Measurements from ENCODE around the gene TPM3. TPM values are rescaled to one million over a fixed set of nuclear protein-coding genes. Genes with fewer than 3 reads are reported as not detected.
"Not testable (repeated sequence)": the region's sequence is repeated elsewhere in the genome, so short reads cannot be mapped to it uniquely, and the experiment has no call there.

Gene TPM3
- total RNA-seq, 1 donor from 2014 or later, result 138 TPM

DNA sequence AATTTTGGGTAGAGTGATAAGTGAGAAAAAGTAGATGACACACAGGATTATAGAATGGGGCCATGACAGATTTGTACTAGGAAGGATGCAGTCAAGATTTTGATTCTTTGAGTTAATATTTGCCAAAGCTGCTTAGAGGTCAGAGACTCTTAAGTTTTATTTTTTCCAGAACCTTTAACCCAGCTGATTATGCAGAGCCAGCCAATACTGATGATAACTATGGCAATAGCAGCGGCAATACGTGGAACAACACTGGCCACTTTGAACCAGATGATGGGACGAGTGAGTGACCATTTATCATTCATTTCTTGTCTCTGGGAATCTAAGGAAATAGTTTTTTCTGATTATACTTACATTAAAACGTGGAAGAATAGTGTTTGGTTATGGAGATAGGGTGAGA lies 45.0 kb upstream of the TPM3 start:
- peaks cover 0 to 80% of the 10 kb centered on the region in 2 donors for H3K36me3 ChIP-seq
- no peak overlapping the region for H3K4me3 ChIP-seq
- no peak for DNase-seq (ENCODE audit: extremely low spot score in 2 of 2)
- H3K27me3 ChIP-seq, result no peaks in the 10 kb centered on the region
- intact Hi-C loops (cut with DNase I), result no loop called here
- no peak for TF ChIP-seq POLR2A (IDR thresholded peaks at IDR 0.05)
- no peak for TF ChIP-seq POLR2AphosphoS5 (IDR thresholded peaks at IDR 0.05; ENCODE audit: insufficient read depth in 1 of 2, low read depth in 1 of 2)
- TF ChIP-seq, protein P1, sequence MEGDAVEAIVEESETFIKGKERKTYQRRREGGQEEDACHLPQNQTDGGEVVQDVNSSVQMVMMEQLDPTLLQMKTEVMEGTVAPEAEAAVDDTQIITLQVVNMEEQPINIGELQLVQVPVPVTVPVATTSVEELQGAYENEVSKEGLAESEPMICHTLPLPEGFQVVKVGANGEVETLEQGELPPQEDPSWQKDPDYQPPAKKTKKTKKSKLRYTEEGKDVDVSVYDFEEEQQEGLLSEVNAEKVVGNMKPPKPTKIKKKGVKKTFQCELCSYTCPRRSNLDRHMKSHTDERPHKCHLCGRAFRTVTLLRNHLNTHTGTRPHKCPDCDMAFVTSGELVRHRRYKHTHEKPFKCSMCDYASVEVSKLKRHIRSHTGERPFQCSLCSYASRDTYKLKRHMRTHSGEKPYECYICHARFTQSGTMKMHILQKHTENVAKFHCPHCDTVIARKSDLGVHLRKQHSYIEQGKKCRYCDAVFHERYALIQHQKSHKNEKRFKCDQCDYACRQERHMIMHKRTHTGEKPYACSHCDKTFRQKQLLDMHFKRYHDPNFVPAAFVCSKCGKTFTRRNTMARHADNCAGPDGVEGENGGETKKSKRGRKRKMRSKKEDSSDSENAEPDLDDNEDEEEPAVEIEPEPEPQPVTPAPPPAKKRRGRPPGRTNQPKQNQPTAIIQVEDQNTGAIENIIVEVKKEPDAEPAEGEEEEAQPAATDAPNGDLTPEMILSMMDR (IDR thresholded peaks at IDR 0.05), result no peak
- H3K27ac ChIP-seq, result no peak overlapping the region
- H3K4me1 ChIP-seq, result no peaks in the 10 kb centered on the region
- H3K9me3 ChIP-seq, result no peaks in the 10 kb centered on the region

DNA sequence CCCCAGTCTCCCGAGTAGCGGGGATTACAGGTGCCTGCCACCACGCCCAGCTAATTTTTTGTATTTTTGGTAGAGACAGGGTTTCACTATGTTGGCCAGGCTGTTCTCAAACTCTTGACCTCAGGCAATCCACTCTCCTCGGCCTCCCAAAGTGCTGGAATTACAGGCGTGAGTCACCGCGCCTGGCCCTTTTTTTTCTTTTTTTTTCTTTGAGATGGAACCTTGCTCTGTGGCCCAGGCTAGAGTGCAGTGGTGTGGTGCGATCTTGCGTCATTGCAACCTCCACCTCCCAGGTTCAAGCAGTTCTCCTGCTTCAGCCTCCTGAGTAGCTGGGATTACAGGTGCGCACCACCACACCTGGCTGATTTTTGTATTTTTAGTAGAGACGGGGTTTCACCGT lies 41.2 kb upstream of the TPM3 start:
- H3K9me3 ChIP-seq; H3K4me1 ChIP-seq; H3K4me3 ChIP-seq; H3K27ac ChIP-seq; H3K27me3 ChIP-seq; DNase-seq (ENCODE audit: extremely low spot score in 2 of 2); intact Hi-C loops (cut with DNase I): not testable (repeated sequence)
- H3K36me3 ChIP-seq, result peaks cover 4 to 96% of the 10 kb centered on the region in 2 donors

GRCh38 chr1:154231112-154231511 lies 39.2 kb upstream of the TPM3 start:
- H3K4me1 ChIP-seq; intact Hi-C loops (cut with DNase I); H3K4me3 ChIP-seq; H3K9me3 ChIP-seq; H3K27me3 ChIP-seq; DNase-seq (ENCODE audit: extremely low spot score in 2 of 2); H3K27ac ChIP-seq: not testable (repeated sequence)
- H3K36me3 ChIP-seq, result peaks cover 4 to 92% of the 10 kb centered on the region in 2 donors

DNA sequence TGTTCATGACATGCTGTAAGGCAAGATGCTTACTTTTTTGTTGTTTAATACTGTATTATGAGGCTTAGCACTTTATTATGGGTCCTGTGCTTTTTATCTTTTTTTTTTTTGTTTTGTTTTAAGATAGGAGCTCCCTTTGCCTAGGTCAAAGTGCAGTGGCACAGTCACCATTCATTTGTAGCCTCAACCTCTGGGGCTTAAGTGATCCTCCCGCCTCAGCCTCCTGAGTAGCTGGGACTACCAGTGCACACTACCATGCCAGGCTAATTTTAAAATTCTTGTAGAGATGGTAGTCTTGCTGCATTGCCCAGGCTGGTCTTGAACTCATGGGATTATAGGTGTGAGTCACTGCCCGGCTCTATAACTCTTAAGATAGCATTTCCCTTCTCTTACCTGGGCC lies 33.5 kb upstream of the TPM3 start:
- Histone ChIP-seq H3K4me1 (peaks cover 39% of the 10 kb centered on the region), H3K9me3 (no peaks in the 10 kb centered on the region), H3K27me3 (no peaks in the 10 kb centered on the region), H3K27ac (no peak overlapping the region), H3K36me3 (peaks cover 4 to 49% of the 10 kb centered on the region in 2 donors), H3K4me3 (no peak overlapping the region)
- TF ChIP-seq POLR2AphosphoS5 (IDR thresholded peaks at IDR 0.05; ENCODE audit: insufficient read depth in 1 of 2, low read depth in 1 of 2), result no peak
- no peak for TF ChIP-seq POLR2A (IDR thresholded peaks at IDR 0.05)
- TF ChIP-seq, protein P1 (IDR thresholded peaks at IDR 0.05), result no peak
- no peak for DNase-seq (ENCODE audit: extremely low spot score in 2 of 2)
- intact Hi-C loops (cut with DNase I), result no loop called here

DNA sequence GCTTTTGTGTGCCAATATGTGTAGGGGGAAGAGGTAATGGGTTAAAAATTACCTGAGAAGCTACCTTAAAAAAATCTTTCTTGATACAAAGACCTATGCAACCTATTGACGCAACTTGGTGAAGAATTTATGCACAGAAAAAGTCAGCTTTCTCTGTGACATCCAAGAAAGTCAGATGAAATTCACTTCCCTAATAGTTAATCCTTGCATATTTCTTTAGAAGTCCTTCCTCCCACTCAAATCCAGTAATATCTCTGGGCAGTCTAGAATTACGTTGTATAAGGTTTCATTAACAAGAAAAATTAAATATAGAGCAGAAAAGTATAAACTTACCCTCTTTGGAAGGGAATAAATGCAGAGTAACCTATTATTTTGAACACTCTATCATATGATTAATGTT lies 31.7 kb upstream of the TPM3 start:
- no peak for TF ChIP-seq POLR2AphosphoS5 (IDR thresholded peaks at IDR 0.05; ENCODE audit: insufficient read depth in 1 of 2, low read depth in 1 of 2)
- no peak for TF ChIP-seq POLR2A (IDR thresholded peaks at IDR 0.05)
- TF ChIP-seq, protein P1 (IDR thresholded peaks at IDR 0.05), result no peak
- peaks cover 0 to 32% of the 10 kb centered on the region in 2 donors for H3K36me3 ChIP-seq
- no peaks in the 10 kb centered on the region for H3K27me3 ChIP-seq
- H3K9me3 ChIP-seq, result no peaks in the 10 kb centered on the region
- DNase-seq (ENCODE audit: extremely low spot score in 2 of 2), result no peak
- no peak overlapping the region for H3K4me3 ChIP-seq
- H3K27ac ChIP-seq, result no peak overlapping the region
- H3K4me1 ChIP-seq, result peaks cover 52% of the 10 kb centered on the region
- intact Hi-C loops (cut with DNase I), result no loop called here

GRCh38 chr1:154222918-154223317 lies 31.0 kb upstream of the TPM3 start:
- no peak overlapping the region for H3K27ac ChIP-seq
- intact Hi-C loops (cut with DNase I), result no loop called here

More at GRCh38 chr1:154222918-154223317, 31.0 kb upstream of the TPM3 start:
- no peaks in the 10 kb centered on the region for H3K27me3 ChIP-seq
- H3K4me3 ChIP-seq, result no peak overlapping the region
- H3K9me3 ChIP-seq, result no peaks in the 10 kb centered on the region
- DNase-seq (ENCODE audit: extremely low spot score in 2 of 2), result no peak
- H3K4me1 ChIP-seq, result peaks cover 59% of the 10 kb centered on the region
- peaks cover 0 to 30% of the 10 kb centered on the region in 2 donors for H3K36me3 ChIP-seq
- TF ChIP-seq POLR2A (IDR thresholded peaks at IDR 0.05) (no peak), POLR2AphosphoS5 (IDR thresholded peaks at IDR 0.05; ENCODE audit: insufficient read depth in 1 of 2, low read depth in 1 of 2) (no peak)
- TF ChIP-seq, protein P1 (IDR thresholded peaks at IDR 0.05), result no peak

Measured in vagina (tissue), 2 donors.